Breast epithelium (tissue), 4 donors: Measurements from ENCODE around the gene CSMD2. TPM values are rescaled to one million over a fixed set of nuclear protein-coding genes. Genes with fewer than 3 reads are reported as not detected.

Source experiments
- DNase-seq, 2 donors: peaks; one replicate each; pipeline ENCODE4 v3.0.0-alpha.2; 2019; ENCODE audit warnings: low spot score in 2 of 2
- H3K27ac ChIP-seq, 2 donors: fragments of 200-600 bp; sonication (generic) in 1 of 2; one replicate each; pipeline ENCODE4 v1.5.1; 2016 to 2019; ENCODE audit warnings: mild to moderate bottlenecking in 1 of 2
- H3K27me3 ChIP-seq, 2 donors: fragments of 200-600 bp; sonication (generic) in 1 of 2; one replicate each; pipeline versions ENCODE4 v1.5.1 to v1.6.0; 2017 to 2019; ENCODE audit warnings: control low read depth in 1 of 2, mild to moderate bottlenecking in 1 of 2
- H3K36me3 ChIP-seq: fragments of 200-600 bp; one replicate; pipeline ENCODE4 v1.5.1; 2019
- H3K4me1 ChIP-seq, 2 donors: fragments of 200-600 bp; sonication (generic); one replicate each; pipeline ENCODE4 v1.5.1; 2016 to 2019; ENCODE audit warnings: control low read depth in 1 of 2
- H3K4me3 ChIP-seq, 3 donors: fragments of 200-600 bp; sonication (generic); 1 replicate in 2 of 3; 2 replicates in 1 of 3; pipeline ENCODE4 v1.5.1; 2016 to 2019; ENCODE audit warnings: mild to moderate bottlenecking in 3 of 3, moderate library complexity in 2 of 3
- H3K9me3 ChIP-seq, 2 donors: fragments of 200-600 bp; sonication (generic) in 1 of 2; one replicate each; pipeline ENCODE4 v1.5.1; 2016 to 2019; ENCODE audit warnings: control low read depth in 1 of 2
- POLR2A ChIP-seq: fragments of 450-650 bp; IDR thresholded peaks from one replicate; pipeline ENCODE4 v1.6.1; 2016; ENCODE audit warnings: antibody characterized with exemption, mild to moderate bottlenecking, moderate library complexity
- POLR2AphosphoS5 ChIP-seq, 3 donors: sonication (generic); formaldehyde crosslinking; IDR thresholded peaks; one replicate each; pipeline ENCODE4 v1.6.1; 2017; ENCODE audit warnings: antibody characterized with exemption in 3 of 3
- intact Hi-C: fragments of 100-400 bp; cut with DNase I; formaldehyde crosslinking; loops from one replicate; pipeline ENCODE4 v1.15.1; 2023; ENCODE audit warnings: low total_unique reads
- total RNA-seq, 3 donors: library from RNA; depleted of rRNA; stranded (reverse); fragments of >200 nt; gene quantifications; one replicate each; pipeline ENCODE4 v1.1.0, GENCODE V29; 2016
- TF ChIP-seq, protein P1 (sequence below), 3 donors: fragments of 450-650 bp; IDR thresholded peaks; one replicate each; pipeline ENCODE4 v1.5.1; 2016 to 2017; ENCODE audit warnings: antibody characterized with exemption in 3 of 3, mild to moderate bottlenecking in 3 of 3, moderate library complexity in 3 of 3

Gene CSMD2
- total RNA-seq, 3 donors from 2014 or later, result 0.33 to 2.6 (median 0.44) TPM

DNA sequence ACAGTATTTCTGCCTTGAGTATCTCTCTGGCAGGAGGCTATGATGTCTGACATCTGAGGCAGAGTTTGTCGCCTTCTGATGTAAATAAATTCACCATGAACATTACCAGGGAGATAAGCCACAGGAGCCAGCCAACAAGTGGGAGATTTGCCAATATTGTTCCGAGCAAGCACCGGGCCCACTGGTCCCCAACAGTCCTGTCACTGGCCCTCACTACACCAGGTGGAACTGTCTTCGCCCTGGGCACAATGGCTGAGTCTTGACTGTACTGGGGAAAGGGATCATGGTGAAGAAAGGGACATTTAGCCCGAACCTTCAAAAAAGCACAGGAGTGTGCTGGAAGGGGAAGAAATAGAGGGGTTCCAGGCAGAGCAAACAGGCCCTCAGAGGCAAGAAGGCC lies 243.7 kb downstream of the CSMD2 start:
- TF ChIP-seq, protein P1, sequence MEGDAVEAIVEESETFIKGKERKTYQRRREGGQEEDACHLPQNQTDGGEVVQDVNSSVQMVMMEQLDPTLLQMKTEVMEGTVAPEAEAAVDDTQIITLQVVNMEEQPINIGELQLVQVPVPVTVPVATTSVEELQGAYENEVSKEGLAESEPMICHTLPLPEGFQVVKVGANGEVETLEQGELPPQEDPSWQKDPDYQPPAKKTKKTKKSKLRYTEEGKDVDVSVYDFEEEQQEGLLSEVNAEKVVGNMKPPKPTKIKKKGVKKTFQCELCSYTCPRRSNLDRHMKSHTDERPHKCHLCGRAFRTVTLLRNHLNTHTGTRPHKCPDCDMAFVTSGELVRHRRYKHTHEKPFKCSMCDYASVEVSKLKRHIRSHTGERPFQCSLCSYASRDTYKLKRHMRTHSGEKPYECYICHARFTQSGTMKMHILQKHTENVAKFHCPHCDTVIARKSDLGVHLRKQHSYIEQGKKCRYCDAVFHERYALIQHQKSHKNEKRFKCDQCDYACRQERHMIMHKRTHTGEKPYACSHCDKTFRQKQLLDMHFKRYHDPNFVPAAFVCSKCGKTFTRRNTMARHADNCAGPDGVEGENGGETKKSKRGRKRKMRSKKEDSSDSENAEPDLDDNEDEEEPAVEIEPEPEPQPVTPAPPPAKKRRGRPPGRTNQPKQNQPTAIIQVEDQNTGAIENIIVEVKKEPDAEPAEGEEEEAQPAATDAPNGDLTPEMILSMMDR (IDR thresholded peaks at IDR 0.05), result no peak
- no peak for TF ChIP-seq POLR2AphosphoS5 (IDR thresholded peaks at IDR 0.05)
- no peak for TF ChIP-seq POLR2A
- H3K4me3 ChIP-seq, result no peak overlapping the region
- no peak overlapping the region for H3K27ac ChIP-seq
- no peaks in the 10 kb centered on the region for H3K27me3 ChIP-seq
- intact Hi-C loops, result no loop called here
- H3K4me1 ChIP-seq, result no peaks in the 10 kb centered on the region
- no peak for DNase-seq
- H3K9me3 ChIP-seq, result no peaks in the 10 kb centered on the region
- no peaks in the 10 kb centered on the region for H3K36me3 ChIP-seq

DNA sequence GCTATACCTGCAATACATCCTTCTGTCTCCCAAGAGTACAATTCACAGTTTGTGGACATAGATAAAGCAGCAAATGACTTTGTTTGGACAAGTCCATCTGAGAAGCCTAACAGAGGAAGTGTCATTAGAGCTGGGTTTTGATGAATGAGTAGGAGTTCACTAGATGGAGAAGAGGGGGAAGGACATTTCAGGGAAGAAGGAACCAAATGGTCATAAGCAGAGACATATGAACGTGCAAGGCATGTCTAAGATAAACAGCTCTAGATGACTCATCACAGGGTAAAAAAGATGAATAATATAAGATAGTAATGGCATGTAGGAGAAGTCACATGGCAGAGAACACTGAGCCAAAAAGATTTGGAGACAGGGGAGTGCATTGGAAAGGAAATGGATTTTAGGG lies 246.7 kb downstream of the CSMD2 start:
- intact Hi-C loops, result no loop called here
- no peaks in the 10 kb centered on the region for H3K4me1 ChIP-seq
- no peaks in the 10 kb centered on the region for H3K36me3 ChIP-seq
- H3K27ac ChIP-seq, result no peak overlapping the region
- no peaks in the 10 kb centered on the region for H3K27me3 ChIP-seq
- TF ChIP-seq, protein P1 (IDR thresholded peaks at IDR 0.05), result no peak
- TF ChIP-seq POLR2AphosphoS5 (IDR thresholded peaks at IDR 0.05) (no peak), POLR2A (no peak)
- no peaks in the 10 kb centered on the region for H3K9me3 ChIP-seq
- H3K4me3 ChIP-seq, result no peak overlapping the region
- no peak for DNase-seq

DNA sequence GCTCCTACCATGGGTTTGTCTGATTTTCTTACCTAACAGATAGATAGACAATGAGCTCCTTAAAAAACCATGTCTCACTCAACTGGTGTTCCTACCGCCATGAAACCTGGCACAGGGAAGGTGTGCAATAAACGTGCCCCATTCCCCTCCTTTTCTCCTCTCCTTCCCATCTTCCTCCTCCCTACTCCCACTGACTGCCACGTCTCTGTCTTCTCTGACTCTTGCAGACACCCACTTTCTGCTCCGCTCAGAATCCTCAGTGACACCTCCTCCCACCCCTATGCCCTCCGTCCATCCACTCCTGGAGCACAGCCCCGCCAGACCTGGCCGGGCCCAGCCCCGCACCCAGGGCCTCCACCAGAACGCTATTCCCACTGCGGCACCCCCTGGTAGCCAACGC lies 248.2 kb downstream of the CSMD2 start:
- H3K9me3 ChIP-seq, result no peaks in the 10 kb centered on the region
- intact Hi-C loops, result no loop called here
- H3K27me3 ChIP-seq, result no peaks in the 10 kb centered on the region
- no peaks in the 10 kb centered on the region for H3K36me3 ChIP-seq
- no peak for TF ChIP-seq POLR2AphosphoS5 (IDR thresholded peaks at IDR 0.05)
- TF ChIP-seq POLR2A, result no peak
- TF ChIP-seq, protein P1 (IDR thresholded peaks at IDR 0.05), result no peak
- no peak for DNase-seq
- no peak overlapping the region for H3K4me3 ChIP-seq
- no peak overlapping the region for H3K27ac ChIP-seq
- H3K4me1 ChIP-seq, result no peaks in the 10 kb centered on the region

DNA sequence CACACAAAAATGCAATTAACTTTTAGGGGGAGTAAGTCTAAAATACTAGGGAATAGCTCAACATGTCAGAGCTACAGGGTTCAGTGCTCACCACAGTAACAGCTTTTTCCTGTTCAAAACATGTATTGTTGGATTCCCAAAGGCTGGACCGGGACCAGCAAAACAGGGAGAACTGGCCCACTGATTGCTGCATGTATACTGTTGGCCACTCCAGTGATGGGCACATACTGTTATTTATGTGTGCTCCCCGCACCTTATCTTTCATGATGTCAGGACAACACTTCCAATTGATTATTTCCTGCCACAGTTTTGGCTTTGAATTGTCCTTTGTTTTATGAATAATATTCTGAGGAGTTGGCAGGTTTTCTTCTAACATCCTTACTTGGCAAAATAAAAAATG lies 250.5 kb downstream of the CSMD2 start:
- no peak for DNase-seq
- intact Hi-C loops, result no loop called here
- no peaks in the 10 kb centered on the region for H3K9me3 ChIP-seq

DNA sequence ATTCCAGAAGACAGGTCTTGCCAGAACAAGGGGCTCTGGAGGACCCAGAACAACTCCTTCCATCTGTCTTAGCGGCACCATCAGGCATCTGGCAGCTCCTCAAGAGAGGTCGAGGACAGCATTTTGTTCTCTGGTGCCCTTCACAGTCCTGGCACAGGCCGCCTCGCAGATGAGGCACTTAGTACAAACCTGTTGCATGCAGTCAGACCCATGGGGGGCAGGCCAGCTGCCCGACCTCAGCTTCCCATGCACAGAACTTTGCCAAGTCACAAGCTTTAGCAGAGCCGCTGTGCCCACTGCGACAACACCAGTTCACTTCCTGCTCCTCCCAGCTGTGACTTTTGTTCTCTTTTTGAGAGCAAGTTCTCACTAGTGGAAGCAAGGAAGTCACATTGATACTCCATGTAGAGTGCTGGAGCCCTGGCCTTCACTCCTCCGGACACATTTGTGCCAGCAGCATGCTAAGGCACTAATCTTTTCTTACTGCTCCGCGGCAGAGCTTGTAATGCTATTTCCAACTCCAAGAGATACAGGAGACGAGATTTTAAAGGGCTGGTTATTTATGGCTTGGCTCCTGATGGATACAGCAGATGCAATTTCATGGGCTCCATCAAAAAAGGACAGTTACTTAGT lies 256.6 kb downstream of the CSMD2 start:
- Histone ChIP-seq H3K27me3 (no peaks in the 10 kb centered on the region), H3K27ac (no peak overlapping the region), H3K9me3 (no peaks in the 10 kb centered on the region), H3K4me1 (no peaks in the 10 kb centered on the region), H3K36me3 (no peaks in the 10 kb centered on the region), H3K4me3 (no peak overlapping the region)
- TF ChIP-seq, protein P1 (IDR thresholded peaks at IDR 0.05), result no peak
- no peak for TF ChIP-seq POLR2A
- TF ChIP-seq POLR2AphosphoS5 (IDR thresholded peaks at IDR 0.05), result no peak
- no peak for DNase-seq
- intact Hi-C loops, result no loop called here

More for the DNA sequence above, 250.5 kb downstream of the CSMD2 start:
- Histone ChIP-seq H3K27me3 (no peaks in the 10 kb centered on the region), H3K27ac (no peak overlapping the region), H3K4me3 (no peak overlapping the region), H3K36me3 (no peaks in the 10 kb centered on the region), H3K4me1 (no peaks in the 10 kb centered on the region)
- no peak for TF ChIP-seq POLR2AphosphoS5 (IDR thresholded peaks at IDR 0.05)
- TF ChIP-seq, protein P1 (IDR thresholded peaks at IDR 0.05), result no peak
- TF ChIP-seq POLR2A, result no peak
